Inflammatory macrophage treated with lipopolysaccharide for 1 hour (primary cell): ENCODE measurements around the gene ADIRF.
"Not testable (repeated sequence)": the region's sequence is repeated elsewhere in the genome, so short reads cannot be mapped to it uniquely, and the experiment has no call there.

ENCODE experiments used
- DNase-seq, 2 donors: peaks; one replicate each; pipeline ENCODE4 v3.0.0-alpha.2; 2020 to 2022

Gene ADIRF

GRCh38 chr10:86961481-86962091 lies 6.7 kb upstream of the ADIRF start:
- DNase-seq: no peak

GRCh38 chr10:86962136-86962980 lies 5.9 kb upstream of the ADIRF start:
- DNase-seq: no peak

- no peak for DNase-seq
These were observed 5.3 kb upstream of the ADIRF start for GRCh38 chr10:86962981-86963310.

GRCh38 chr10:86963341-86963919 lies 4.9 kb upstream of the ADIRF start:
- DNase-seq: no peak

GRCh38 chr10:86964061-86964846 lies 4.0 kb upstream of the ADIRF start:
- DNase-seq: no peak

GRCh38 chr10:86964847-86965190 lies 3.5 kb upstream of the ADIRF start:
- DNase-seq: no peak

- DNase-seq: peak in 1 of 2 donors; percentile 25
These were observed 2.2 kb upstream of the ADIRF start for GRCh38 chr10:86965986-86966654.

- no peak for DNase-seq
These were observed 771 bp upstream of the ADIRF start for GRCh38 chr10:86967481-86967941.

- no peak for DNase-seq
These were observed 693 bp downstream of the ADIRF start for GRCh38 chr10:86968994-86969355.

- no peak for DNase-seq
These were observed 1.2 kb downstream of the ADIRF start for GRCh38 chr10:86969421-86970041.

- DNase-seq: no peak
These were observed 2.1 kb downstream of the ADIRF start for GRCh38 chr10:86970162-86970981.

GRCh38 chr10:86970982-86971231 lies 2.6 kb downstream of the ADIRF start:
- no peak for DNase-seq

- DNase-seq: peak; percentile 74 to 85
These were observed 3.1 kb downstream of the ADIRF start for GRCh38 chr10:86971232-86971991.

- DNase-seq: no peak
These were observed 4.5 kb downstream of the ADIRF start for GRCh38 chr10:86972613-86973380.

- no peak for DNase-seq
These were observed 6.2 kb downstream of the ADIRF start for GRCh38 chr10:86974484-86974883.

GRCh38 chr10:86976362-86977056 lies 8.2 kb downstream of the ADIRF start:
- no peak for DNase-seq

- not testable (repeated sequence) for DNase-seq
These were observed 10.2 kb downstream of the ADIRF start for GRCh38 chr10:86978457-86978856.

- DNase-seq: no peak
These were observed 11.1 kb downstream of the ADIRF start for GRCh38 chr10:86979296-86979818.

GRCh38 chr10:86979977-86980448 lies 11.7 kb downstream of the ADIRF start:
- DNase-seq: no peak
